Endothelial cell of umbilical vein (primary cell): ENCODE measurements around the gene KCNC1. TPM values are rescaled to one million over a fixed set of nuclear protein-coding genes. Genes with fewer than 3 reads are reported as not detected.

ENCODE experiments used
- BruUV-seq: library from RNA; stranded (reverse); fragments of 400-500 nt; replicated peaks from 2 replicates; lab custom pipeline; 2021; lab: Mats Ljungman, UMichigan
- CTCF ChIA-PET: fragments of 300-600, 350-600 bp; sonication (Branson Sonifier 250); formaldehyde crosslinking; loops from one replicate; lab custom pipeline; 2021; ENCODE audit warnings: antibody characterized with exemption, inconsistent platforms; lab: Charles Lee
- POLR2A ChIA-PET: fragments of 300-600, 350-600 bp; sonication (Branson Sonifier 250); formaldehyde crosslinking; loops from one replicate; lab custom pipeline; 2021; ENCODE audit warnings: antibody characterized with exemption, inconsistent platforms; lab: Charles Lee
- DNase-seq: peaks from one replicate; pipeline ENCODE4 v3.0.0-alpha.2; 2011; ENCODE audit warnings: low read depth, low spot score
- FAIRE-seq: peaks from 2 replicates; lab custom pipeline; 2011; peaks lifted over from hg19 to GRCh38; lab: Jason Lieb, UNC
- H2AFZ ChIP-seq: 2 replicates; pipeline ENCODE4 v1.6.0; 2012; ENCODE audit warnings: low read depth, low read length, control low read depth, inconsistent platforms
- H3K27ac ChIP-seq: 2 replicates; pipeline ENCODE4 v1.5.1; 2011; ENCODE audit warnings: low read depth, mild to moderate bottlenecking, control low read depth, low read length, moderate library complexity; ENCODE audit not compliant: insufficient read depth
- H3K27me3 ChIP-seq, 2 experiments: 2 replicates each; pipeline versions ENCODE4 v1.6.0 to v1.6.1; 2011; ENCODE audit warnings: low read length in 2 of 2, mixed read lengths in 1 of 2; ENCODE audit not compliant: control insufficient read depth in 2 of 2, insufficient read depth in 2 of 2
- H3K36me3 ChIP-seq, 2 experiments: 2 replicates in 1 of 2; 3 replicates in 1 of 2; pipeline ENCODE4 v1.5.1; 2011; ENCODE audit warnings: low read length in 2 of 2, mild to moderate bottlenecking in 1 of 2, moderate library complexity in 1 of 2; ENCODE audit not compliant: control insufficient read depth in 2 of 2, insufficient read depth in 2 of 2; ENCODE audit errors: extremely low read depth in 1 of 2
- H3K4me1 ChIP-seq: 3 replicates; pipeline ENCODE4 v1.5.1; 2011; ENCODE audit warnings: mild to moderate bottlenecking, low read length; ENCODE audit not compliant: control insufficient read depth, insufficient read depth; ENCODE audit errors: extremely low read depth
- H3K4me2 ChIP-seq: 2 replicates; pipeline ENCODE4 v1.6.1; 2011; ENCODE audit warnings: low read length, control low read depth, mixed read lengths; ENCODE audit not compliant: insufficient read depth
- H3K4me3 ChIP-seq, 3 experiments: fragments of 200-600 bp in 1 of 3; sonication (generic), shearing (Covaris generic) in 1 of 3; replicated peaks in 1 of 3; 2 replicates each; pipeline ENCODE4 v1.5.1; 2011 to 2016; ENCODE audit warnings: control low read depth in 3 of 3, low read length in 3 of 3, mild to moderate bottlenecking in 2 of 3, inconsistent platforms in 1 of 3, low read depth in 1 of 3, moderate library complexity in 1 of 3; ENCODE audit not compliant: insufficient read depth in 1 of 3
- H3K79me2 ChIP-seq: 2 replicates; pipeline ENCODE4 v1.6.0; 2012; ENCODE audit warnings: low read length, inconsistent platforms; ENCODE audit not compliant: control insufficient read depth, insufficient read depth
- H3K9ac ChIP-seq: replicated peaks from 2 replicates; pipeline ENCODE3; 2011; ENCODE audit warnings: low read length, control low read depth; ENCODE audit not compliant: insufficient read depth; ENCODE audit errors: extremely low read depth
- H3K9me1 ChIP-seq: replicated peaks from 3 replicates; pipeline ENCODE4 v1.6.0; 2011; ENCODE audit warnings: mild to moderate bottlenecking, low read length; ENCODE audit not compliant: control insufficient read depth, insufficient read depth; ENCODE audit errors: extremely low read depth
- H3K9me3 ChIP-seq: replicated peaks from 2 replicates; pipeline ENCODE4 v1.5.1; 2012; ENCODE audit warnings: low read length, inconsistent platforms; ENCODE audit not compliant: control insufficient read depth, insufficient read depth
- H4K20me1 ChIP-seq: replicated peaks from 2 replicates; pipeline ENCODE3; 2011; ENCODE audit warnings: mild to moderate bottlenecking, low read length; ENCODE audit not compliant: control insufficient read depth, insufficient read depth; ENCODE audit errors: extremely low read depth
- CTCF ChIP-seq, 2 donors: IDR thresholded peaks; 1 replicate in 1 of 2; 2 replicates in 1 of 2; pipeline ENCODE4 v1.5.1; 2011; ENCODE audit warnings: low read length in 2 of 2, mild to moderate bottlenecking in 2 of 2, moderate library complexity in 2 of 2, control low read depth in 1 of 2, inconsistent platforms in 1 of 2, low read depth in 1 of 2; ENCODE audit not compliant: insufficient read depth in 1 of 2; ENCODE audit errors: extremely low read depth in 1 of 2
- EZH2 ChIP-seq: IDR thresholded peaks from 2 replicates; pipeline ENCODE4 v1.6.1; 2012; ENCODE audit warnings: borderline replicate concordance, low read depth, mild to moderate bottlenecking, moderate library complexity, low read length, inconsistent platforms; ENCODE audit not compliant: severe bottlenecking
- FOS ChIP-seq: IDR thresholded peaks from 2 replicates; pipeline ENCODE4 v1.6.1; 2011; ENCODE audit warnings: mild to moderate bottlenecking, low read length, moderate library complexity, borderline replicate concordance; ENCODE audit not compliant: insufficient read depth
- GATA2 ChIP-seq: IDR thresholded peaks from 2 replicates; pipeline ENCODE4 v1.7.0; 2011; ENCODE audit warnings: low read depth, mild to moderate bottlenecking, moderate library complexity, mixed read lengths, low read length; ENCODE audit not compliant: insufficient read length, insufficient read depth
- JUN ChIP-seq: IDR thresholded peaks from 2 replicates; pipeline ENCODE4 v1.6.1; 2011; ENCODE audit warnings: borderline replicate concordance, low read depth; ENCODE audit not compliant: insufficient read length, insufficient read depth
- MAX ChIP-seq: IDR thresholded peaks from 2 replicates; pipeline ENCODE4 v1.6.1; 2011; ENCODE audit not compliant: insufficient read depth, insufficient read length
- MYC ChIP-seq: IDR thresholded peaks from one replicate; pipeline ENCODE4 v1.6.1; 2011; ENCODE audit warnings: mild to moderate bottlenecking, low read depth, low read length
- POLR2A ChIP-seq: IDR thresholded peaks from 2 replicates; pipeline ENCODE4 v1.6.1; 2012; ENCODE audit warnings: low read depth, mild to moderate bottlenecking, control low read depth, low read length
- POLR2AphosphoS5 ChIP-seq: IDR thresholded peaks from 2 replicates; pipeline ENCODE4 v1.6.1; 2012; ENCODE audit warnings: low read depth, mild to moderate bottlenecking, control low read depth, low read length, moderate library complexity; ENCODE audit not compliant: insufficient read depth
- dilution Hi-C: fragments of 300-500 bp; cut with MboI; formaldehyde crosslinking; loops from one replicate; pipeline ENCODE4 v1.15.0; 2019; ENCODE audit warnings: low sequenced_read_pairs; ENCODE audit not compliant: extremely low pct_ligation_motif_present
- intact Hi-C: fragments of 100-400 bp; cut with micrococcal nuclease; formaldehyde crosslinking; loops from one replicate; pipeline ENCODE4 v1.10.0; 2022
- polyA plus RNA-seq, 4 experiments: library from polyadenylated mRNA; depleted of rRNA in 3 of 4; stranded (reverse) in 3 of 4; unstranded in 1 of 4; fragments of >200 nt; gene quantifications; 2 replicates each; pipeline versions ENCODE4 v1.2.1 to v1.2.3, GENCODE V29; 2011 to 2012; ENCODE audit warnings: missing spikeins in 1 of 4
- total RNA-seq: library from RNA; stranded (reverse); gene quantifications from 2 replicates; pipeline ENCODE4 v1.2.3, GENCODE V29; 2021

Gene KCNC1
- total and polyA plus RNA-seq, 2 donors (not counting 3 experiments of a cell fraction or from before 2014, with no cell fraction given), result not detected

DNA sequence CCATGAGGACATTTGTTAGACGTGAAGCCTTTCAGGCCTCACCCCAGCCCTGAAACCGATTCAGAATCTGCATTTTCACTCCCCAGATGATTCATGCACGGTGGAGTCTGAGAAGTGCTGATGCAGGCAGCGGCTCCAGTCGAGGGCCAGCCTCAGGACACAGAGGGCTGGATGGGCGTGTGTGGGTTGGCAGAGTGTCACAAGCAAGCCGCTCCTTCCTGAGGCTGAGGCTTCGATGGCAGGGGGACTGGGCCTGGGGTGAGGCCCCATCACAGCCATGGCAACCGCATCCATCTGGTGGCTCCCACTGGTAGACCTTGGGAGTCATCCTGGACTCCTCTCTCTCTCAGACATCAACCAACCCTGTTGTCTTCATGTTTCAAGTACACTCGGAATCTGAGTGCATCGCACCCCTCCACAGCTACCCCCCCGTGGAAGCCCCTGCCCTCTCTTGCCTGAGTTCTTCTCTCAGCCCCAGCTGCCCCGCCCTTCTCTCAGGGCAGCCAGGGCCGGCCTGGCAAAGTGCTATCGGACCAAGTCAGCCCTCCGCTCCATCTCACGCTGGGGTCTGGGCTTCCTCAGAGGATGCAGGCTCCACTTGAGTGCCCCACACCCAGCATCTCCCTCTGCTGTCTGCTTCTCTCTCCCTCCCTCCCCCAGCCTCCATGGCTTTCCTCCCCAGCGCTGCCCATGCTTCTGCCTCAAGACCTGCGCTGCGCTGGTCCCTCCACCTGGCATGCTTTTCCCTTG is 10.6 kb downstream of the KCNC1 start:
- DNase-seq (no peak), FAIRE-seq (no peak)
- no peak overlapping the region for H3K4me2 ChIP-seq
- no peak overlapping the region for H3K9ac ChIP-seq
- intact Hi-C loops, result no loop called here
- H3K4me3 ChIP-seq, result no peak overlapping the region
- CTCF ChIA-PET, result interaction anchor here (1.7 to 1.9 kb wide), 2 partner anchors 14 to 228 kb away, joined by 5 to 12 read pairs; no protein-coding TSS in a partner anchor
- H3K9me3 ChIP-seq, result no peaks in the 10 kb centered on the region
- POLR2A ChIA-PET, result no interaction called here
- no TSS peak for BruUV-seq
- dilution Hi-C loops, result no loop called here
- TF ChIP-seq JUN (no peak), FOS (no peak), GATA2 (no peak), EZH2 (no peak), CTCF (IDR thresholded peaks at IDR 0.05; ENCODE audit: extremely low read depth in 1 of 2, insufficient read depth in 1 of 2, low read depth in 1 of 2, low read length in 2 of 2) (no peak), POLR2A (no peak), MYC (no peak), POLR2AphosphoS5 (no peak), MAX (no peak)
- H3K27ac ChIP-seq, result no peak overlapping the region
- no peaks in the 10 kb centered on the region for H3K4me1 ChIP-seq
- H3K9me1 ChIP-seq, result no peaks in the 10 kb centered on the region
- H3K27me3 ChIP-seq, result peaks cover 0 to 2% of the 10 kb centered on the region in 2 experiments
- no peaks in the 10 kb centered on the region for H3K36me3 ChIP-seq
- H3K79me2 ChIP-seq, result no peaks in the 10 kb centered on the region
- H4K20me1 ChIP-seq, result no peaks in the 10 kb centered on the region
- H2AFZ ChIP-seq, result no peak overlapping the region
